Frontal cortex (tissue), 4 donors: Measurements from ENCODE around the gene HADHA. TPM values are rescaled to one million over a fixed set of nuclear protein-coding genes. Genes with fewer than 3 reads are reported as not detected.
A peak's percentile ranks its signal among the peaks of the same experiment; 100 is the strongest.

Experiments used
- DNase-seq, 2 donors: peaks; one replicate each; pipeline ENCODE4 v3.0.0; 2012; ENCODE audit warnings: low spot score in 2 of 2
- FAIRE-seq: peaks from 2 replicates; lab custom pipeline; 2012; peaks lifted over from hg19 to GRCh38; lab: Jason Lieb, UNC
- total RNA-seq: library from RNA; depleted of rRNA; stranded (reverse); fragments of >200 nt; gene quantifications from one replicate; pipeline ENCODE4 v1.2.3, GENCODE V29; 2014
- donor health status: control.
- donor health status: control.
- donor health status: control.

HADHA gene
- total RNA-seq, 1 donor from 2014 or later, result 85.2 TPM

- no peak for FAIRE-seq
- no peak for DNase-seq
Measured at GRCh38 chr2:26162963-26163362, 81.5 kb downstream of the HADHA start.

GRCh38 chr2:26161926-26162325 lies 82.5 kb downstream of the HADHA start:
- DNase-seq, result no peak
- no peak for FAIRE-seq

GRCh38 chr2:26157580-26157979 lies 86.9 kb downstream of the HADHA start:
- DNase-seq (no peak), FAIRE-seq (no peak)

GRCh38 chr2:26150243-26150642 lies 94.2 kb downstream of the HADHA start:
- FAIRE-seq, result no peak

GRCh38 chr2:26148501-26148900 lies 95.9 kb downstream of the HADHA start:
- DNase-seq, result no peak
- no peak for FAIRE-seq

More at GRCh38 chr2:26150243-26150642, 94.2 kb downstream of the HADHA start:
- DNase-seq, result no peak

GRCh38 chr2:26144953-26145680 lies 99.3 kb downstream of the HADHA start:
- no peak for FAIRE-seq

GRCh38 chr2:26144031-26144430 lies 100.4 kb downstream of the HADHA start:
- no peak for FAIRE-seq
- DNase-seq, result no peak

More at GRCh38 chr2:26144953-26145680, 99.3 kb downstream of the HADHA start:
- peak; percentile 53 to 58 for DNase-seq

- FAIRE-seq (no peak), DNase-seq (no peak)
Measured at GRCh38 chr2:26141145-26141769, 103.2 kb downstream of the HADHA start.

Other genes with a start within 250 kb of the HADHA start
- 152 TPM for gene RAB10, start 210.5 kb downstream of the HADHA start, total RNA-seq
- gene GAREM2, start 71.5 kb downstream of the HADHA start, total RNA-seq, result 6.1 TPM
- 37.9 TPM for gene HADHB, start 307 bp upstream of the HADHA start, total RNA-seq
- gene SELENOI, start 101.5 kb upstream of the HADHA start, total RNA-seq, result 63.6 TPM
- under 0.01 TPM for gene ADGRF3, start 102.2 kb upstream of the HADHA start, total RNA-seq
- gene DRC1, start 157.3 kb upstream of the HADHA start, total RNA-seq, result 9.0 TPM
- gene OTOF, start 233.5 kb upstream of the HADHA start, total RNA-seq, result 1.6 TPM